Subcutaneous abdominal adipose tissue (tissue), 5 donors: ENCODE results near the gene PAPPA2.

Experiments
- H3K27ac ChIP-seq: one replicate; pipeline ENCODE4 v1.7.0; 2013; ENCODE audit warnings: low read depth, mild to moderate bottlenecking, inconsistent platforms, low read length, moderate library complexity
- H3K27me3 ChIP-seq, 5 donors: one replicate each; pipeline ENCODE4 v1.7.0; 2013; ENCODE audit warnings: low read length in 5 of 5, inconsistent platforms in 1 of 5; ENCODE audit not compliant: control insufficient read depth in 5 of 5, insufficient read depth in 4 of 5
- H3K36me3 ChIP-seq, 5 donors: one replicate each; pipeline ENCODE4 v1.7.0; 2013; ENCODE audit warnings: low read length in 5 of 5; ENCODE audit not compliant: control insufficient read depth in 5 of 5, insufficient read depth in 5 of 5
- H3K4me1 ChIP-seq, 5 donors: one replicate each; pipeline ENCODE4 v1.7.0; 2013; ENCODE audit warnings: low read length in 5 of 5, mild to moderate bottlenecking in 3 of 5, moderate library complexity in 1 of 5; ENCODE audit not compliant: control insufficient read depth in 5 of 5, insufficient read depth in 5 of 5
- H3K4me3 ChIP-seq, 5 donors: one replicate each; pipeline ENCODE4 v1.7.0; 2013; ENCODE audit warnings: low read length in 5 of 5, low read depth in 1 of 5
- H3K9ac ChIP-seq, 5 donors: one replicate each; pipeline ENCODE4 v1.7.0; 2013; ENCODE audit warnings: low read length in 5 of 5, mild to moderate bottlenecking in 4 of 5, moderate library complexity in 3 of 5
- H3K9me3 ChIP-seq, 5 donors: one replicate each; pipeline ENCODE4 v1.7.0; 2013; ENCODE audit warnings: low read length in 5 of 5; ENCODE audit not compliant: control insufficient read depth in 5 of 5
- donor health status: healthy.
- donor health status: healthy.
- donor health status: healthy.
- donor health status: healthy.
- donor health status: healthy.

Gene PAPPA2

DNA sequence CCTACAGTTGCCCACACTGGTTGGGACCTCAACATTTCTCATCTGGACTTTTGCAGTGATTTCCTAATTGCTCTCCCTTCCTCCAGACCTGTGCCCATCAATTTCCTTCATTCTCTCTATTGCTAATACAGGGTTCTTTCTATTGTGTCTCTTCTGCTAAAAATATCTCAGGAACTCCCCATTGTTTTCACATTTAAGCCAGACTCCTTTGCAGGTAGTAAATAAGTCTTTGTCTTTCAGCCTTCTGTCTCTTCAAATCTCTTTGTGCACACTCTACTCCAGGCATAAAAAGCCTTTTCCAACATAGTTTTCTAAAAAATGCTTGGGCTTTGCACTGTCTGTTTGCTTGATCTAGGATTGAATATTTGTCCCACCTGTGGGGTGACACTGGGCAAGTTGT lies 340.6 kb downstream of the PAPPA2 start:
- peaks cover 0 to 10% (median 0%) of the 10 kb centered on the region in 5 donors for H3K4me1 ChIP-seq
- no peaks in the 10 kb centered on the region for H3K36me3 ChIP-seq
- H3K27ac ChIP-seq = no peak overlapping the region
- H3K9ac ChIP-seq = no peak overlapping the region
- no peak overlapping the region for H3K4me3 ChIP-seq
- H3K27me3 ChIP-seq = peaks cover 0 to 3% (median 0%) of the 10 kb centered on the region in 5 donors
- no peaks in the 10 kb centered on the region for H3K9me3 ChIP-seq

DNA sequence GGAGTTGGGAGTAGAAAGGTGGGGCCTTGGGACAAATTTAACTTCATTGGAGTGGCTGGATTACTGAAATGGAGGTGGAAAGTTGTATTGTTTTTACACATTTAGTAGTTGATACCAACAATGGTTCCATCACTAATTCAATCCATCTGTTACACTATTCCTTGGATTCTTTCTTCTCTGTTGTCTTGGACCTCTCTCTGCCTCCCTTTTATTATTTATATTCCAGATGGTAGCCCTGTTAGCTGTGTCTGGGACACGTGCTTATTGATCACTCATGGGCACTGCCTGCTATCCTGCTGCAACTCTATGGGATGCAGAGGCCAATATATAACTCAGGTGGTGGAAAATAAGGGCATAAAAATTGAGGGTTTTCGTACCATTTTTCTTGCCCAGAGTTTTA lies 346.3 kb downstream of the PAPPA2 start:
- H3K36me3 ChIP-seq = no peaks in the 10 kb centered on the region
- no peaks in the 10 kb centered on the region for H3K27me3 ChIP-seq
- no peak overlapping the region for H3K9ac ChIP-seq
- H3K9me3 ChIP-seq = no peaks in the 10 kb centered on the region
- H3K4me1 ChIP-seq = peaks cover 0 to 11% (median 8%) of the 10 kb centered on the region in 5 donors
- no peak overlapping the region for H3K27ac ChIP-seq
- H3K4me3 ChIP-seq = no peak overlapping the region

DNA sequence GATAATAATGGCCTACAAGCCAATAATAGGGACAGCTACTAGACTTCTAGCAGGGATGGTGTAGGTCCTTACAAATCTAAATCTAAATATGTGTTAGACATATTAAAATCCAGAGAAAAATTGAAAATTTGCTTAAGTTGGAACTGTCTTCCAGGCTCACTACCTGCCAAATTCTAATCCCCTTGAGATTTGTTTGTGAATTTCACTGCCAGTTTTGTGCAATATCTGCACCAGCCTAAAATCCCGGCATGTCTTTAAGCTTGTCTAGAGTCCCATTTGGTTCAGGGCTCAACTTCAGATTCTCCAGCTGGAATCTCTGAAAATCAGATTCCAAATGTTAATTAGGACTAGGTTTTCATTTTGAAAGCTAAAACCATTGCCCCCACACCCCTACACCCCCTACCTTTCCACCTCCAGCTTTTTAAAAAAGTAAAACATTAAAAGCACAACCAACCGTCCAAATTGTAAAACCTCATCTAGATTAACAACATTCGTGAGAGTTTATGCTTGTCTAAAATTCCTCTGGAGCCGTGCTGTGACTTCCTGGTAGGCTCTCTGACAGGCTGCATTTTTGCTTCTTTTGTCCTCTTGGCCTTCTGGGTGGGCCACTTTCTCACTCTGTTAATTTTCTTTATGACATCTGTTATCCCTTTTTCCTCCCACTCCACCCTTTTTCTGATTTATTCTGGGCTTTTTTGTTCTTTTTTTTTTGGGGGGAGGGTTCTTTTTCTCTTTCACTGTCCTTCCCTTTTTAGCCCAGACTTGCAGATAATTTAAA lies 348.7 kb downstream of the PAPPA2 start:
- Histone ChIP-seq H3K9me3 (no peaks in the 10 kb centered on the region), H3K9ac (no peak overlapping the region), H3K27me3 (no peaks in the 10 kb centered on the region), H3K27ac (no peak overlapping the region), H3K4me1 (peaks cover 0 to 11% (median 8%) of the 10 kb centered on the region in 5 donors), H3K4me3 (no peak overlapping the region), H3K36me3 (no peaks in the 10 kb centered on the region)

- H3K36me3 ChIP-seq = no peaks in the 10 kb centered on the region
- H3K27ac ChIP-seq = no peak overlapping the region
- no peak overlapping the region for H3K4me3 ChIP-seq
- H3K9me3 ChIP-seq = no peaks in the 10 kb centered on the region
- no peak overlapping the region for H3K9ac ChIP-seq
- no peaks in the 10 kb centered on the region for H3K27me3 ChIP-seq
- peaks cover 0 to 22% (median 13%) of the 10 kb centered on the region in 5 donors for H3K4me1 ChIP-seq
Measured at GRCh38 chr1:176815621-176816020, 352.6 kb downstream of the PAPPA2 start.

- H3K9me3 ChIP-seq = no peaks in the 10 kb centered on the region
- H3K4me3 ChIP-seq = no peak overlapping the region
Measured at GRCh38 chr1:176816232-176816631, 353.3 kb downstream of the PAPPA2 start.

GRCh38 chr1:176820391-176821031 lies 357.5 kb downstream of the PAPPA2 start:
- no peaks in the 10 kb centered on the region for H3K27me3 ChIP-seq
- peak overlapping the region in 1 of 5 donors; percentile 13 for H3K4me3 ChIP-seq
- H3K4me1 ChIP-seq = peaks cover 0 to 15% (median 7%) of the 10 kb centered on the region in 5 donors
- no peaks in the 10 kb centered on the region for H3K9me3 ChIP-seq
- no peak overlapping the region for H3K27ac ChIP-seq
- H3K9ac ChIP-seq = no peak overlapping the region
- H3K36me3 ChIP-seq = no peaks in the 10 kb centered on the region

More at GRCh38 chr1:176816232-176816631, 353.3 kb downstream of the PAPPA2 start:
- no peaks in the 10 kb centered on the region for H3K27me3 ChIP-seq
- H3K27ac ChIP-seq = no peak overlapping the region
- no peak overlapping the region for H3K9ac ChIP-seq
- H3K4me1 ChIP-seq = peaks cover 0 to 24% (median 14%) of the 10 kb centered on the region in 5 donors
- no peaks in the 10 kb centered on the region for H3K36me3 ChIP-seq

DNA sequence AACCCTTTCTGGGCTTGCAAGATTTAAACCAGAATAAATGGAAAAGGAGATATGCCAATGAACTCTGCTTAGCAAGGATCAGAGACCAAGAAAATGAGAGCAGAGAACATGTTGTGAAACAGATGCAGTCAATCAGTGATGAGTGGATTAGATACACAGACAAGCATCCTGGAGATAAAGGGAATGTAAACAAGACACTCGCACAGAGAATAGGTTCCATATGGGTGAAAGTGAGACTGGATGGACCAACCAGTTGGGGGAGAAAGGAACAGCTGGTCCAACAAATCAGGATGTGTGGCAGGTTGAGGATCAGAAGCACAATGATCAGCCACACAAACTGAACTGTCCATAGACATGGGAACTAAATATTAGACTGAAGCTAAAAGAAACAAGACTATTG lies 363.3 kb downstream of the PAPPA2 start:
- Histone ChIP-seq H3K4me1 (no peaks in the 10 kb centered on the region), H3K9ac (no peak overlapping the region), H3K9me3 (no peaks in the 10 kb centered on the region), H3K27me3 (no peaks in the 10 kb centered on the region), H3K4me3 (no peak overlapping the region), H3K36me3 (no peaks in the 10 kb centered on the region), H3K27ac (no peak overlapping the region)

GRCh38 chr1:176829261-176829660 lies 366.3 kb downstream of the PAPPA2 start:
- Histone ChIP-seq H3K36me3 (no peaks in the 10 kb centered on the region), H3K4me3 (no peak overlapping the region), H3K4me1 (no peaks in the 10 kb centered on the region), H3K27me3 (no peaks in the 10 kb centered on the region), H3K9me3 (no peaks in the 10 kb centered on the region), H3K27ac (no peak overlapping the region), H3K9ac (no peak overlapping the region)

GRCh38 chr1:176831150-176831549 lies 368.2 kb downstream of the PAPPA2 start:
- Histone ChIP-seq H3K27me3 (no peaks in the 10 kb centered on the region), H3K4me3 (no peak overlapping the region), H3K9ac (no peak overlapping the region), H3K27ac (no peak overlapping the region), H3K36me3 (no peaks in the 10 kb centered on the region), H3K9me3 (no peaks in the 10 kb centered on the region), H3K4me1 (no peaks in the 10 kb centered on the region)

DNA sequence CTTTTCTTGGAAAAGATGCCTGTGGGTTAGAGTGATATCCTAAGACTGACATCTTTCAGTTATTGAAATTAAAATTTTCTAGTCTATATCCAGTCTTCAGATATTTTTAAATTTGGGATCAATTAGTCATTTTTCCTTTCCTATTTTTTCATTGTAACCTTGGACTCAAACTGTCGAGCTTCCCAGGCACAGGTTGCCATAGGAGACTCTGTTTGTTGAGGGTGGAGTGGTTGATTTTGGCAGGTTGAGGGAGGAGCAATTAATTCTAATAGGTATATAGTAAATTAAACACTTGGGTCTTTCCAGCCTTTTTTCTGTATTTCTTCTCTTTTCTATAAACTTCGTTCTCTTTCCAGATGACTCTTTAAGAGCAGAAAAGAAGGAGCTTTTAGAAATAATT lies 374.7 kb downstream of the PAPPA2 start:
- Histone ChIP-seq H3K27ac (no peak overlapping the region), H3K4me3 (no peak overlapping the region)

More for the DNA sequence above, 374.7 kb downstream of the PAPPA2 start:
- Histone ChIP-seq H3K9me3 (no peaks in the 10 kb centered on the region), H3K27me3 (no peaks in the 10 kb centered on the region), H3K4me1 (peaks cover 0 to 14% (median 12%) of the 10 kb centered on the region in 5 donors), H3K9ac (no peak overlapping the region), H3K36me3 (no peaks in the 10 kb centered on the region)
